ENCODE results near the gene CD83. TPM values are rescaled to one million over a fixed set of nuclear protein-coding genes. Genes with fewer than 3 reads are reported as not detected.

CD83 gene
- total and polyA plus RNA-seq, 2 donors (not counting 1 experiment from before 2014, with no cell fraction given) = 320 to 332 TPM

- ATAC-seq (ENCODE audit: low read depth) = no peak
- Histone ChIP-seq H3K4me3 (ENCODE audit: control extremely low read depth in 1 of 5, extremely low read depth in 1 of 5, insufficient read depth in 1 of 5, low read depth in 2 of 5, low read length in 4 of 5) (no peak overlapping the region), H3K4me2 (replicated peaks; ENCODE audit: low read depth, low read length, poor library complexity, severe bottlenecking) (no peak overlapping the region), H3K79me2 (ENCODE audit: control insufficient read depth, insufficient read depth, low read length) (peaks cover 12% of the 10 kb centered on the region), H3K4me1 (ENCODE audit: control insufficient read depth in 2 of 2, insufficient read depth in 2 of 2, low read length in 2 of 2) (peaks cover 25 to 27% of the 10 kb centered on the region in 2 donors), H2AFZ (ENCODE audit: insufficient read depth, low read depth, low read length, poor library complexity, severe bottlenecking) (no peak overlapping the region), H3K27me3 (replicated peaks in 1 of 4; ENCODE audit: control extremely low read depth in 1 of 4, control insufficient read depth in 3 of 4, insufficient read depth in 4 of 4, low read length in 3 of 4) (no peaks in the 10 kb centered on the region), H3K9me3 (ENCODE audit: control extremely low read depth in 1 of 3, control insufficient read depth in 2 of 3, insufficient read depth in 1 of 3, low read length in 2 of 3) (no peaks in the 10 kb centered on the region), H4K20me1 (ENCODE audit: control insufficient read depth, insufficient read depth, low read length, poor library complexity, severe bottlenecking) (no peaks in the 10 kb centered on the region), H3K9ac (ENCODE audit: low read length) (no peak overlapping the region), H3K36me3 (replicated peaks in 1 of 2; ENCODE audit: control extremely low read depth in 1 of 2, control insufficient read depth in 1 of 2, extremely low read depth in 1 of 2, insufficient read depth in 2 of 2, low read length in 1 of 2) (no peaks in the 10 kb centered on the region), H3K27ac (ENCODE audit: low read length in 2 of 2) (no peak overlapping the region)
- no peaks in the 10 kb centered on the region for H3K27me3 Mint-ChIP-seq
- H3K9me3 Mint-ChIP-seq (ENCODE audit: insufficient read depth) = no peaks in the 10 kb centered on the region
- no peak for DNase-seq
- no peak for TF ChIP-seq CTCF (IDR thresholded peaks at IDR 0.05)
- TF ChIP-seq EZH2 (IDR thresholded peaks at IDR 0.05; ENCODE audit: borderline replicate concordance, insufficient read depth, low read depth, low read length, poor library complexity, severe bottlenecking) = no peak
- H3K4me3 Mint-ChIP-seq = no peak overlapping the region
- peaks cover 44% of the 10 kb centered on the region for H3K4me1 Mint-ChIP-seq
- no peak overlapping the region for H3K27ac Mint-ChIP-seq
- CTCF ChIA-PET = interaction anchor here (1.0 kb wide), 1 partner anchor 74 kb away, joined by 7 read pairs; no protein-coding TSS in a partner anchor
- POLR2A ChIA-PET = no interaction called here
- WGBS (ENCODE audit: insufficient coverage) = 100% methylated on average over 2 of the region's 4 CpGs
- intact Hi-C loops (cut with micrococcal nuclease) = no loop called here
Observed at GRCh38 chr6:14070457-14070856, 47.1 kb upstream of the CD83 start.

DNA sequence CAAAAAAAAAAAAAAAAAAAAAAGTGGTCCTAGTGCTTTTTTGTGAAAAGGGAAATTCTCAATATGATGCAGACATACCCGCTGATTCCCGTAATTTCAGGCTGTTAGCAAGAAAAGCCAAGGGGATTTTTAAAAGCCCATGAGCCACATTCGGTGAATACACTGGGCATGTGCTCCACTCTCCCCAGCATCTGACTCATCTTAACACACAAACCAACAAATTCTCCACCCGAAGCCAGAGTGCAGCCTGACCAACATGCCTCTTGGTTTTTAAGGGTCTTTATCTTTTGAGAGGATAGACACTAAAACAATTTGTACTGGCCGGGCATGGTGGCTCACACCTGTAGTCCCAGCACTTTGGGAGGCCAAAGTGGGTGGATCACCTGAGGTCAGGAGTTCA lies 45.5 kb upstream of the CD83 start:
- POLR2A ChIA-PET = interaction anchor here (0.9 kb wide), 1 partner anchor 8 kb away, joined by 5 read pairs; no protein-coding TSS in a partner anchor
- H3K4me3 Mint-ChIP-seq = no peak overlapping the region
- ATAC-seq (ENCODE audit: low read depth) (no peak), DNase-seq (no peak)
- H3K27ac ChIP-seq (ENCODE audit: low read length in 2 of 2) = no peak overlapping the region
- CTCF ChIA-PET = interaction anchor here (0.7 to 4.0 kb wide), 4 partner anchors 9 to 57 kb away, joined by 4 to 26 read pairs (median 4); no protein-coding TSS in a partner anchor
- H3K4me1 Mint-ChIP-seq = peaks cover 46% of the 10 kb centered on the region
- H3K27me3 ChIP-seq (replicated peaks in 1 of 4; ENCODE audit: control extremely low read depth in 1 of 4, control insufficient read depth in 3 of 4, insufficient read depth in 4 of 4, low read length in 3 of 4) = no peaks in the 10 kb centered on the region
- no peaks in the 10 kb centered on the region for H3K9me3 ChIP-seq (ENCODE audit: control extremely low read depth in 1 of 3, control insufficient read depth in 2 of 3, insufficient read depth in 1 of 3, low read length in 2 of 3)
- no peaks in the 10 kb centered on the region for H3K9me3 Mint-ChIP-seq (ENCODE audit: insufficient read depth)
- no peak overlapping the region for H2AFZ ChIP-seq (ENCODE audit: insufficient read depth, low read depth, low read length, poor library complexity, severe bottlenecking)
- peaks cover 21 to 22% of the 10 kb centered on the region in 2 donors for H3K4me1 ChIP-seq (ENCODE audit: control insufficient read depth in 2 of 2, insufficient read depth in 2 of 2, low read length in 2 of 2)
- H3K4me3 ChIP-seq (ENCODE audit: control extremely low read depth in 1 of 5, extremely low read depth in 1 of 5, insufficient read depth in 1 of 5, low read depth in 2 of 5, low read length in 4 of 5) = no peak overlapping the region
- no peak for TF ChIP-seq EZH2 (IDR thresholded peaks at IDR 0.05; ENCODE audit: borderline replicate concordance, insufficient read depth, low read depth, low read length, poor library complexity, severe bottlenecking)
- no peak for TF ChIP-seq CTCF (IDR thresholded peaks at IDR 0.05)
- 77% methylated on average over 3 of the region's 5 CpGs for WGBS (ENCODE audit: insufficient coverage)
- H3K9ac ChIP-seq (ENCODE audit: low read length) = no peak overlapping the region
- no peak overlapping the region for H3K4me2 ChIP-seq (replicated peaks; ENCODE audit: low read depth, low read length, poor library complexity, severe bottlenecking)
- H3K36me3 ChIP-seq (replicated peaks in 1 of 2; ENCODE audit: control extremely low read depth in 1 of 2, control insufficient read depth in 1 of 2, extremely low read depth in 1 of 2, insufficient read depth in 2 of 2, low read length in 1 of 2) = no peaks in the 10 kb centered on the region
- H3K27ac Mint-ChIP-seq = peak overlapping the region; percentile 53
- intact Hi-C loops (cut with micrococcal nuclease) = no loop called here
- H4K20me1 ChIP-seq (ENCODE audit: control insufficient read depth, insufficient read depth, low read length, poor library complexity, severe bottlenecking) = no peaks in the 10 kb centered on the region
- peaks cover 6% of the 10 kb centered on the region for H3K79me2 ChIP-seq (ENCODE audit: control insufficient read depth, insufficient read depth, low read length)
- H3K27me3 Mint-ChIP-seq = no peaks in the 10 kb centered on the region

All from B cell (primary cell).